ENCODE data around the gene DGKD.
A peak's percentile ranks its signal among the peaks of the same experiment; 100 is the strongest.

DGKD gene, protein sequence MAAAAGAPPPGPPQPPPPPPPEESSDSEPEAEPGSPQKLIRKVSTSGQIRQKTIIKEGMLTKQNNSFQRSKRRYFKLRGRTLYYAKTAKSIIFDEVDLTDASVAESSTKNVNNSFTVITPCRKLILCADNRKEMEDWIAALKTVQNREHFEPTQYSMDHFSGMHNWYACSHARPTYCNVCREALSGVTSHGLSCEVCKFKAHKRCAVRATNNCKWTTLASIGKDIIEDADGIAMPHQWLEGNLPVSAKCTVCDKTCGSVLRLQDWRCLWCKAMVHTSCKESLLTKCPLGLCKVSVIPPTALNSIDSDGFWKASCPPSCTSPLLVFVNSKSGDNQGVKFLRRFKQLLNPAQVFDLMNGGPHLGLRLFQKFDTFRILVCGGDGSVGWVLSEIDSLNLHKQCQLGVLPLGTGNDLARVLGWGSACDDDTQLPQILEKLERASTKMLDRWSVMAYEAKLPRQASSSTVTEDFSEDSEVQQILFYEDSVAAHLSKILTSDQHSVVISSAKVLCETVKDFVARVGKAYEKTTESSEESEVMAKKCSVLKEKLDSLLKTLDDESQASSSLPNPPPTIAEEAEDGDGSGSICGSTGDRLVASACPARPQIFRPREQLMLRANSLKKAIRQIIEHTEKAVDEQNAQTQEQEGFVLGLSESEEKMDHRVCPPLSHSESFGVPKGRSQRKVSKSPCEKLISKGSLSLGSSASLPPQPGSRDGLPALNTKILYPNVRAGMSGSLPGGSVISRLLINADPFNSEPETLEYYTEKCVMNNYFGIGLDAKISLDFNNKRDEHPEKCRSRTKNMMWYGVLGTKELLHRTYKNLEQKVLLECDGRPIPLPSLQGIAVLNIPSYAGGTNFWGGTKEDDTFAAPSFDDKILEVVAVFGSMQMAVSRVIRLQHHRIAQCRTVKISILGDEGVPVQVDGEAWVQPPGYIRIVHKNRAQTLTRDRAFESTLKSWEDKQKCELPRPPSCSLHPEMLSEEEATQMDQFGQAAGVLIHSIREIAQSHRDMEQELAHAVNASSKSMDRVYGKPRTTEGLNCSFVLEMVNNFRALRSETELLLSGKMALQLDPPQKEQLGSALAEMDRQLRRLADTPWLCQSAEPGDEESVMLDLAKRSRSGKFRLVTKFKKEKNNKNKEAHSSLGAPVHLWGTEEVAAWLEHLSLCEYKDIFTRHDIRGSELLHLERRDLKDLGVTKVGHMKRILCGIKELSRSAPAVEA

GRCh38 chr2:233353769-233354499, at the start of gene DGKD:
Gene DGKD, plus strand, starts transcription at chr2:233354494. Its CDS starts 25 bp downstream, at chr2:233354519.
- H3K4me3 ChIP-seq (ENCODE audit: low read depth, low read length): peak within 1 kb of the TSS; percentile 79
- peak; percentile 54 for TF ChIP-seq CTCF (IDR thresholded peaks at IDR 0.05; ENCODE audit: borderline replicate concordance, insufficient read depth, low read depth, low read length)

DNA sequence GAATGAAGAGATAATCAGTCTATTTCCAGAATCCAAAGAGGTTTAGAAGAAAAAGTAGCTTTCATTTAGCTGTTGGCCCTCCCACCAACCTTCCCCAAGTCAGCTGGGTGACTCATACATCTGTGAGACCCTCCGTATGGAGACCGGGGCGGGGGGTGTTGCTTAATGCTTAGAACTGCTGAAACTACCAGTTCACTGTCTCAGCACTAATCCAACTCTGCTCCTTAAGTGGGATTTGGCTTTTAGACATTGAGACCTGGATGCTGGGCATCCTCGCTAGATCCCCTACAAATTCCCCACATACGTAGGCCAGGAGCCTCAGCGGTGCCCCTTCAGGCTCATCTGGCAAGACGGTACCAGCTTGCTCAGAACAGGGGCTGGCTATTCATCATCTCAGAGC, 46.7 kb upstream of the DGKD start, which contains the start of gene SAG:
Gene SAG, plus strand, starts transcription at position 252 of the 400 bp plus-strand sequence. CDS start 1,374 bp downstream, outside the sequence.
- TF ChIP-seq CTCF (IDR thresholded peaks at IDR 0.05; ENCODE audit: borderline replicate concordance, insufficient read depth, low read depth, low read length): no peak
- H3K4me3 ChIP-seq (ENCODE audit: low read depth, low read length): no peak within 1 kb of the TSS

GRCh38 chr2:233311241-233311926, 42.9 kb upstream of the DGKD start:
- H3K4me3 ChIP-seq (ENCODE audit: low read depth, low read length): no peak overlapping the region
- no peak for TF ChIP-seq CTCF (IDR thresholded peaks at IDR 0.05; ENCODE audit: borderline replicate concordance, insufficient read depth, low read depth, low read length)

GRCh38 chr2:233312874-233313273, 41.4 kb upstream of the DGKD start:
- H3K4me3 ChIP-seq (ENCODE audit: low read depth, low read length): no peak overlapping the region
- no peak for TF ChIP-seq CTCF (IDR thresholded peaks at IDR 0.05; ENCODE audit: borderline replicate concordance, insufficient read depth, low read depth, low read length)

- TF ChIP-seq CTCF (IDR thresholded peaks at IDR 0.05; ENCODE audit: borderline replicate concordance, insufficient read depth, low read depth, low read length): no peak
- H3K4me3 ChIP-seq (ENCODE audit: low read depth, low read length): no peak overlapping the region
Observed at GRCh38 chr2:233314180-233314925, 39.9 kb upstream of the DGKD start.
